AG20443 (cell line): ENCODE measurements around the gene GRIA1.

Experiments used
- DNase-seq: peaks from one replicate; pipeline ENCODE4 v3.0.0; 2012; ENCODE audit warnings: low spot score, mixed read lengths

Gene GRIA1

GRCh38 chr5:153546566-153546965 is 56.1 kb downstream of the GRIA1 start:
- DNase-seq, result peak; percentile 40

GRCh38 chr5:153551537-153552079 is 61.1 kb downstream of the GRIA1 start:
- DNase-seq, result peak; percentile 85

- no peak for DNase-seq
Observed at GRCh38 chr5:153552886-153553285, 62.4 kb downstream of the GRIA1 start.

- DNase-seq, result no peak
Observed at GRCh38 chr5:153555420-153556114, 65.1 kb downstream of the GRIA1 start.

- no peak for DNase-seq
Observed at GRCh38 chr5:153558957-153559356, 68.5 kb downstream of the GRIA1 start.

- DNase-seq, result peak; percentile 22
Observed at GRCh38 chr5:153559926-153560325, 69.5 kb downstream of the GRIA1 start.

GRCh38 chr5:153562189-153562588 is 71.7 kb downstream of the GRIA1 start:
- peak; percentile 58 for DNase-seq

- no peak for DNase-seq
Observed at GRCh38 chr5:153565822-153566221, 75.4 kb downstream of the GRIA1 start.

GRCh38 chr5:153569036-153569435 is 78.6 kb downstream of the GRIA1 start:
- DNase-seq, result no peak

GRCh38 chr5:153571162-153571561 is 80.7 kb downstream of the GRIA1 start:
- DNase-seq, result no peak

- no peak for DNase-seq
Observed at GRCh38 chr5:153572411-153573145, 82.1 kb downstream of the GRIA1 start.

GRCh38 chr5:153573326-153574033 is 83.0 kb downstream of the GRIA1 start:
- DNase-seq, result no peak

GRCh38 chr5:153584126-153584959 is 93.9 kb downstream of the GRIA1 start:
- DNase-seq, result peak; percentile 23

- DNase-seq, result no peak
Observed at GRCh38 chr5:153584960-153585359, 94.5 kb downstream of the GRIA1 start.

GRCh38 chr5:153585622-153586277 is 95.3 kb downstream of the GRIA1 start:
- DNase-seq, result no peak

GRCh38 chr5:153592081-153592480 is 101.6 kb downstream of the GRIA1 start:
- DNase-seq, result no peak

GRCh38 chr5:153594785-153595184 is 104.3 kb downstream of the GRIA1 start:
- DNase-seq, result no peak

GRCh38 chr5:153598099-153598498 is 107.6 kb downstream of the GRIA1 start:
- DNase-seq, result no peak

GRCh38 chr5:153601377-153601776 is 110.9 kb downstream of the GRIA1 start:
- no peak for DNase-seq

GRCh38 chr5:153605386-153605785 is 114.9 kb downstream of the GRIA1 start:
- DNase-seq, result no peak

- DNase-seq, result no peak
Observed at GRCh38 chr5:153610009-153610408, 119.5 kb downstream of the GRIA1 start.
